Measurements from ENCODE around the gene SLC2A4RG. TPM values are rescaled to one million over a fixed set of nuclear protein-coding genes. Genes with fewer than 3 reads are reported as not detected.

Gene SLC2A4RG
- total and polyA plus RNA-seq, 2 of the 4 experiments (the other 2 are of a cell fraction), result 5.0 to 50.3 TPM

GRCh38 chr20:63704749-63705117 lies 34.8 kb upstream of the SLC2A4RG start:
- Histone ChIP-seq H2BK5ac (ENCODE audit: low read depth, low read length, poor library complexity, severe bottlenecking) (no peak overlapping the region), H3K18ac (ENCODE audit: low read depth, low read length) (no peak overlapping the region), H4K20me1 (ENCODE audit: insufficient read depth, low read length) (no peaks in the 10 kb centered on the region; the same call in 1 of the 2 replicates), H2AK5ac (ENCODE audit: low read depth, low read length) (no peak overlapping the region), H3K27ac (ENCODE audit: insufficient read depth, low read length) (no peak overlapping the region), H4K91ac (ENCODE audit: insufficient read depth, low read depth, low read length) (no peak overlapping the region), H3K4me1 (ENCODE audit: control insufficient read depth, insufficient read depth, low read length) (peaks cover 12% of the 10 kb centered on the region), H3K79me1 (ENCODE audit: low read depth in 1 of 2, low read length in 2 of 2) (peaks cover 19 to 81% of the 10 kb centered on the region in 2 experiments), H3K4me2 (ENCODE audit: low read depth, low read length) (no peak overlapping the region), H4K5ac (ENCODE audit: low read depth, low read length) (no peak overlapping the region), H3K4ac (ENCODE audit: low read depth, low read length) (no peak overlapping the region), H2AK9ac (replicated peaks; ENCODE audit: low read depth, low read length, poor library complexity) (peak overlapping the region; percentile 37), H3K9me1 (ENCODE audit: insufficient read depth, low read length) (no peaks in the 10 kb centered on the region), H3K4me3 (ENCODE audit: insufficient read depth, low read depth, low read length) (no peak overlapping the region), H3K23ac (ENCODE audit: low read depth, low read length) (no peak overlapping the region), H2BK15ac (ENCODE audit: low read depth, low read length) (no peak overlapping the region), H2BK20ac (ENCODE audit: low read depth, low read length) (no peak overlapping the region), H3K36me3 (ENCODE audit: control insufficient read depth, insufficient read depth, low read length) (peaks cover 33% of the 10 kb centered on the region), H3K27me3 (ENCODE audit: control insufficient read depth, insufficient read depth, low read length) (no peaks in the 10 kb centered on the region), H3K9ac (ENCODE audit: low read depth, low read length) (no peak overlapping the region), H3K9me3 (ENCODE audit: control insufficient read depth, insufficient read depth, low read length) (no peaks in the 10 kb centered on the region), H4K8ac (ENCODE audit: low read depth in 2 of 2, low read length in 2 of 2) (no peak overlapping the region), H2AFZ (replicated peaks; ENCODE audit: low read length, poor library complexity) (no peak overlapping the region), H3K56ac (ENCODE audit: extremely low read depth, insufficient read depth, low read length) (no peak overlapping the region), H3K14ac (replicated peaks; ENCODE audit: low read depth, low read length) (no peak overlapping the region), H2BK120ac (ENCODE audit: low read depth, low read length) (no peak overlapping the region)
- TF ChIP-seq BHLHE40 (IDR thresholded peaks at IDR 0.05; ENCODE audit: low read depth, low read length) (no peak), USF2 (IDR thresholded peaks at IDR 0.05; ENCODE audit: low read depth, low read length) (no peak), SMC3 (IDR thresholded peaks at IDR 0.05; ENCODE audit: low read depth, low read length) (no peak), RCOR1 (IDR thresholded peaks at IDR 0.05; ENCODE audit: insufficient replicate concordance, low read length) (no peak), NFE2L2 (IDR thresholded peaks at IDR 0.05; ENCODE audit: low read depth, low read length) (no peak), FOS (IDR thresholded peaks at IDR 0.05; ENCODE audit: low read depth, low read length) (no peak), ELK1 (IDR thresholded peaks at IDR 0.05; ENCODE audit: borderline replicate concordance, low read depth, low read length) (no peak), CEBPB (IDR thresholded peaks at IDR 0.05; ENCODE audit: low read depth, low read length) (no peak), MAFK (IDR thresholded peaks at IDR 0.05; ENCODE audit: low read depth, low read length) (no peak), RFX5 (IDR thresholded peaks at IDR 0.05; ENCODE audit: low read depth, low read length) (no peak)
- in situ Hi-C loops (cut with MboI; ENCODE audit: low sequenced_read_pairs), result loop anchor here (10.0 kb wide), 1 partner anchor 160 kb away; the partner anchor contains the start of genes ABHD16B and TPD52L2
- ChIA-PET POLR2A (ENCODE audit: unreplicated experiment) (no interaction called here), CTCF (no interaction called here)
- ATAC-seq (ENCODE audit: low read depth), result no peak
- dilution Hi-C loops (cut with HindIII; ENCODE audit: low sequenced_read_pairs, unreplicated experiment), result no loop called here
- intact Hi-C loops (cut with micrococcal nuclease), result no loop called here
- WGBS, 2 experiments (ENCODE audit: extremely low coverage in 2 of 2, insufficient read length in 1 of 2), result 81% methylated on average over 6 of the region's 6 CpGs; no CpG with 5 or more reads in 1 of the 2 experiments
- BruUV-seq (replicated peaks), result no TSS peak
- DNase-seq, result no peak

Data from IMR-90 (cell line).